ENCODE measurements around the gene RASAL1. TPM values are rescaled to one million over a fixed set of nuclear protein-coding genes. Genes with fewer than 3 reads are reported as not detected.
A peak's percentile ranks its signal among the peaks of the same experiment; 100 is the strongest.

The RASAL1 gene
- total RNA-seq, 1 donor from 2014 or later, result 0.26 TPM

- ATAC-seq, result no peak
- Histone ChIP-seq H3K36me3 (no peaks in the 10 kb centered on the region), H3K27me3 (peaks cover 7% of the 10 kb centered on the region), H3K4me3 (no peak overlapping the region), H3K27ac (no peak overlapping the region), H3K9me3 (no peaks in the 10 kb centered on the region), H3K4me1 (peaks cover 4% of the 10 kb centered on the region)
- DNase-seq, result no peak
- intact Hi-C loops (cut with DNase I), result no loop called here
- no peak for TF ChIP-seq CTCF (IDR thresholded peaks at IDR 0.05)
These were observed 42.0 kb downstream of the RASAL1 start for GRCh38 chr12:113093409-113094101.

- no peak overlapping the region for H3K27ac ChIP-seq
- peaks cover 7% of the 10 kb centered on the region for H3K27me3 ChIP-seq
- ATAC-seq (peak; percentile 72), DNase-seq (peak; percentile 81)
- H3K4me3 ChIP-seq, result no peak overlapping the region
- H3K9me3 ChIP-seq, result no peaks in the 10 kb centered on the region
- no peak for TF ChIP-seq CTCF (IDR thresholded peaks at IDR 0.05)
- intact Hi-C loops (cut with DNase I), result no loop called here
- peaks cover 4% of the 10 kb centered on the region for H3K4me1 ChIP-seq
- H3K36me3 ChIP-seq, result no peaks in the 10 kb centered on the region
These were observed 42.8 kb downstream of the RASAL1 start for GRCh38 chr12:113092607-113093408.

- ATAC-seq (no peak), DNase-seq (no peak)
These were observed 44.1 kb downstream of the RASAL1 start for GRCh38 chr12:113091506-113091905.

DNA sequence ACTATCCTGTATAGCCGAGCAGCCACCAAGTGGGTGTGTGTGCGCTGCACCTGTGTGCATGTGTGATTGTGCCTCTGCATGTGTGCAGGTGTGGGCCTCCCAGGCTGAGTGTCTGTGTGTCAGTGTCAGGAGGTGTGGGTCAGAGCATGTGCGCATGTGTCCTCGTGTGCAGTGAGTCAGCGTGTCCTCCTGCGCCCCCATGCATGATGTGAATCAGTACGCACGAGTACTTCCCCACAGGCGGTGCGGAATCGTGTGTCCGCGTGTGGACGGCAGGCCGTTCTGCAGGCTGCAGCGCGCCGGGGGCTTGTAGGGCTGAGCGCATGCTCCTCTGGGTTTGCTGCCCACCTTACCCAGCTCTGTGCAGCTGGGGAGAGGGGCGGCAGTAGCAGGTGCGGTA is 44.8 kb downstream of the RASAL1 start:
- H3K36me3 ChIP-seq, result no peaks in the 10 kb centered on the region
- H3K27ac ChIP-seq, result no peak overlapping the region
- H3K9me3 ChIP-seq, result no peaks in the 10 kb centered on the region
- intact Hi-C loops (cut with DNase I), result no loop called here
- peaks cover 7% of the 10 kb centered on the region for H3K27me3 ChIP-seq
- H3K4me3 ChIP-seq, result no peak overlapping the region
- DNase-seq (no peak), ATAC-seq (no peak)
- TF ChIP-seq CTCF (IDR thresholded peaks at IDR 0.05), result no peak
- H3K4me1 ChIP-seq, result peaks cover 4% of the 10 kb centered on the region

More at GRCh38 chr12:113091506-113091905, 44.1 kb downstream of the RASAL1 start:
- peaks cover 7% of the 10 kb centered on the region for H3K27me3 ChIP-seq
- H3K9me3 ChIP-seq, result no peaks in the 10 kb centered on the region
- intact Hi-C loops (cut with DNase I), result no loop called here
- H3K27ac ChIP-seq, result no peak overlapping the region
- no peak overlapping the region for H3K4me3 ChIP-seq
- peaks cover 4% of the 10 kb centered on the region for H3K4me1 ChIP-seq
- no peak for TF ChIP-seq CTCF (IDR thresholded peaks at IDR 0.05)
- H3K36me3 ChIP-seq, result no peaks in the 10 kb centered on the region

DNA sequence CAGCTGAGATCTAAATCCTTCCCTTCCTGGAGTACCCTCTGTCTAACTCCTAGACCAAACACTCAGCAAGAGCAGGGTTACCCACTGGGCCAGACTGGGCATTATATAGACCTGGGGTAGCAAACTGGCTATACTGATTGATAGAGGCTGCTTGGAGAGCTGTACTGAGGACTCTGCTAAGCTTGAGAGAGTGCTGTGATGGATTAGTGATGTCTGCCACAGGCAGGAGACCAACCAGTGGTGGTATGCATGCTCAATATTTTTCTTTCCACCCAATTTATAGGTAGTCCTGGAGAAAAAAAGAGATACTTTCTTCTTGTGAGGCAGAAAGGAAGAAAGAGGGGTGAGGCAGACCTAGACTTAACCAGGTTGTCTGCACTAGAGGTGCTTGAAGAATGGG is 45.7 kb downstream of the RASAL1 start:
- Histone ChIP-seq H3K27me3 (peaks cover 7% of the 10 kb centered on the region), H3K4me1 (peaks cover 4% of the 10 kb centered on the region), H3K36me3 (no peaks in the 10 kb centered on the region), H3K27ac (no peak overlapping the region), H3K9me3 (no peaks in the 10 kb centered on the region), H3K4me3 (no peak overlapping the region)
- ATAC-seq (no peak), DNase-seq (no peak)
- intact Hi-C loops (cut with DNase I), result no loop called here
- TF ChIP-seq CTCF (IDR thresholded peaks at IDR 0.05), result no peak
